HL-60 (cell line): ENCODE data around the gene WDR4.

ENCODE experiments used
- POLR2AphosphoS5 ChIP-seq: IDR thresholded peaks from 2 replicates; pipeline ENCODE4 v1.6.1; 2012; ENCODE audit warnings: low read depth
- SPI1 ChIP-seq: IDR thresholded peaks from 2 replicates; pipeline ENCODE4 v1.6.1; 2012; ENCODE audit warnings: low read depth, mild to moderate bottlenecking, borderline replicate concordance
- TF ChIP-seq, protein P1 (sequence below): IDR thresholded peaks from one replicate; pipeline ENCODE4 v1.5.1; 2011; ENCODE audit warnings: low read length, control low read depth, inconsistent platforms; ENCODE audit not compliant: insufficient read depth
- TF ChIP-seq, protein P2 (sequence below): IDR thresholded peaks from 2 replicates; pipeline ENCODE4 v1.6.1; 2012; ENCODE audit warnings: low read depth; ENCODE audit not compliant: insufficient replicate concordance

DNA sequence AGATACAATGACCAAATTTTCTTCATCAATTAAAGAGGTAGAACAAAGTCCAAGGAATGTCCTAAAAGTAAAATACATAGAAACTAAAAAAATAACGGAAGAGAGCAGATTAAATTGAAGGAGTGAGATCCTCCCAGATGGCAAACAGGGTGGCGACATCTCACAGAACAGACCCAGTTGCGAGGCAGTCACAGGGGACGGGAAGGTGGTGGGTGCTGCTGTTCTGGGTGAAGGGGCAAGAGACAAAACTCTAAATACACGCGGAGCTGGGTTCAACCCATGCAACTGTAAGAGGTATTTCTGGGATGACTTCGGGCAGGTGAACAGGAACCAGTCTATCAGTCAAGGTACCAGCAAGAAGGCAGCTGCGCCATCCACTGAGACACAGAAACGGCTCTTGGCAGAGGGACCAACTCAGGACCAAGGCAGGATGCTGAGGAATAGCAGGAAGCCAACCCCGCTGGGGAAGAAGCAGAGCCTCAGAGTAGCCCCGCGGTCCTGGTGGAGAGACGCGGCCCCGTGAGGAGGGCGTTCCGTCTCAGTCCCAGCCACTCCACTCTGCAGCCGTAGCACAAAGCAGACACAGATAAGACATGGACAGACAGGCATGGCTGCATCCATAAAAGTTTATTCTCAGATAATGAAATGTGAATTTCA, 32.2 kb downstream of the WDR4 start:
- TF ChIP-seq POLR2AphosphoS5 (no peak), SPI1 (no peak)
- TF ChIP-seq, protein P1, sequence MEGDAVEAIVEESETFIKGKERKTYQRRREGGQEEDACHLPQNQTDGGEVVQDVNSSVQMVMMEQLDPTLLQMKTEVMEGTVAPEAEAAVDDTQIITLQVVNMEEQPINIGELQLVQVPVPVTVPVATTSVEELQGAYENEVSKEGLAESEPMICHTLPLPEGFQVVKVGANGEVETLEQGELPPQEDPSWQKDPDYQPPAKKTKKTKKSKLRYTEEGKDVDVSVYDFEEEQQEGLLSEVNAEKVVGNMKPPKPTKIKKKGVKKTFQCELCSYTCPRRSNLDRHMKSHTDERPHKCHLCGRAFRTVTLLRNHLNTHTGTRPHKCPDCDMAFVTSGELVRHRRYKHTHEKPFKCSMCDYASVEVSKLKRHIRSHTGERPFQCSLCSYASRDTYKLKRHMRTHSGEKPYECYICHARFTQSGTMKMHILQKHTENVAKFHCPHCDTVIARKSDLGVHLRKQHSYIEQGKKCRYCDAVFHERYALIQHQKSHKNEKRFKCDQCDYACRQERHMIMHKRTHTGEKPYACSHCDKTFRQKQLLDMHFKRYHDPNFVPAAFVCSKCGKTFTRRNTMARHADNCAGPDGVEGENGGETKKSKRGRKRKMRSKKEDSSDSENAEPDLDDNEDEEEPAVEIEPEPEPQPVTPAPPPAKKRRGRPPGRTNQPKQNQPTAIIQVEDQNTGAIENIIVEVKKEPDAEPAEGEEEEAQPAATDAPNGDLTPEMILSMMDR: no peak
- TF ChIP-seq, protein P2, sequence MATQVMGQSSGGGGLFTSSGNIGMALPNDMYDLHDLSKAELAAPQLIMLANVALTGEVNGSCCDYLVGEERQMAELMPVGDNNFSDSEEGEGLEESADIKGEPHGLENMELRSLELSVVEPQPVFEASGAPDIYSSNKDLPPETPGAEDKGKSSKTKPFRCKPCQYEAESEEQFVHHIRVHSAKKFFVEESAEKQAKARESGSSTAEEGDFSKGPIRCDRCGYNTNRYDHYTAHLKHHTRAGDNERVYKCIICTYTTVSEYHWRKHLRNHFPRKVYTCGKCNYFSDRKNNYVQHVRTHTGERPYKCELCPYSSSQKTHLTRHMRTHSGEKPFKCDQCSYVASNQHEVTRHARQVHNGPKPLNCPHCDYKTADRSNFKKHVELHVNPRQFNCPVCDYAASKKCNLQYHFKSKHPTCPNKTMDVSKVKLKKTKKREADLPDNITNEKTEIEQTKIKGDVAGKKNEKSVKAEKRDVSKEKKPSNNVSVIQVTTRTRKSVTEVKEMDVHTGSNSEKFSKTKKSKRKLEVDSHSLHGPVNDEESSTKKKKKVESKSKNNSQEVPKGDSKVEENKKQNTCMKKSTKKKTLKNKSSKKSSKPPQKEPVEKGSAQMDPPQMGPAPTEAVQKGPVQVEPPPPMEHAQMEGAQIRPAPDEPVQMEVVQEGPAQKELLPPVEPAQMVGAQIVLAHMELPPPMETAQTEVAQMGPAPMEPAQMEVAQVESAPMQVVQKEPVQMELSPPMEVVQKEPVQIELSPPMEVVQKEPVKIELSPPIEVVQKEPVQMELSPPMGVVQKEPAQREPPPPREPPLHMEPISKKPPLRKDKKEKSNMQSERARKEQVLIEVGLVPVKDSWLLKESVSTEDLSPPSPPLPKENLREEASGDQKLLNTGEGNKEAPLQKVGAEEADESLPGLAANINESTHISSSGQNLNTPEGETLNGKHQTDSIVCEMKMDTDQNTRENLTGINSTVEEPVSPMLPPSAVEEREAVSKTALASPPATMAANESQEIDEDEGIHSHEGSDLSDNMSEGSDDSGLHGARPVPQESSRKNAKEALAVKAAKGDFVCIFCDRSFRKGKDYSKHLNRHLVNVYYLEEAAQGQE: no peak
